Left kidney (tissue), 2 donors: Measurements from ENCODE around the gene SLC1A7. TPM values are rescaled to one million over a fixed set of nuclear protein-coding genes. Genes with fewer than 3 reads are reported as not detected.

Experiments
- DNase-seq: peaks from one replicate; pipeline ENCODE4 v3.0.0-alpha.2; 2013
- polyA plus RNA-seq: library from polyadenylated mRNA; unstranded; fragments of 120-200 nt; gene quantifications from one replicate; pipeline ENCODE4 v1.2.1, GENCODE V29; 2013; ENCODE audit not compliant: insufficient read length

Gene SLC1A7
- polyA plus RNA-seq, 1 donor, result 0.05 TPM

GRCh38 chr1:53061123-53061858 is 81.1 kb downstream of the SLC1A7 start:
- DNase-seq, result no peak

- DNase-seq, result no peak
Measured at GRCh38 chr1:53060579-53060978, 81.9 kb downstream of the SLC1A7 start.

GRCh38 chr1:53057127-53057526 is 85.3 kb downstream of the SLC1A7 start:
- DNase-seq, result no peak

- DNase-seq, result no peak
Measured at GRCh38 chr1:53051676-53052075, 90.8 kb downstream of the SLC1A7 start.

- DNase-seq, result no peak
Measured at GRCh38 chr1:53050310-53050709, 92.1 kb downstream of the SLC1A7 start.

GRCh38 chr1:53049574-53049967 is 92.9 kb downstream of the SLC1A7 start:
- no peak for DNase-seq

GRCh38 chr1:53048960-53049573 is 93.4 kb downstream of the SLC1A7 start:
- DNase-seq, result no peak

GRCh38 chr1:53047737-53048736 is 94.4 kb downstream of the SLC1A7 start:
- no peak for DNase-seq

GRCh38 chr1:53046930-53047329 is 95.5 kb downstream of the SLC1A7 start:
- no peak for DNase-seq

- no peak for DNase-seq
Measured at GRCh38 chr1:53044926-53045325, 97.5 kb downstream of the SLC1A7 start.

GRCh38 chr1:53043271-53043670 is 99.2 kb downstream of the SLC1A7 start:
- no peak for DNase-seq

- DNase-seq, result no peak
Measured at GRCh38 chr1:53038566-53038965, 103.9 kb downstream of the SLC1A7 start.

Other genes with a start within 250 kb of the SLC1A7 start
- 236 TPM for gene ECHDC2, start 220.9 kb downstream of the SLC1A7 start, polyA plus RNA-seq
- gene SCP2, start 215.4 kb downstream of the SLC1A7 start, polyA plus RNA-seq, result 205 TPM
- gene PODN, start 80.4 kb downstream of the SLC1A7 start, polyA plus RNA-seq, result 2.0 TPM
- 28.9 TPM for gene CPT2, start 54.2 kb upstream of the SLC1A7 start, polyA plus RNA-seq
- 93.5 TPM for gene CZIB, start 78.0 kb upstream of the SLC1A7 start, polyA plus RNA-seq
- gene MAGOH, start 95.9 kb upstream of the SLC1A7 start, polyA plus RNA-seq, result 94.0 TPM
- gene LRP8, start 185.4 kb upstream of the SLC1A7 start, polyA plus RNA-seq, result 6.9 TPM